ENCODE results near the gene CMTM7.

The CMTM7 gene

GRCh38 chr3:32481791-32482631 lies 90.4 kb downstream of the CMTM7 start:
- Mint-ChIP-seq H3K9me3 (no peaks in the 10 kb centered on the region), H3K4me3 (no peak overlapping the region), H3K4me1 (peaks cover 41% of the 10 kb centered on the region), H3K27ac (peak overlapping the region; percentile 78), H3K36me3 (peaks cover 38% of the 10 kb centered on the region), H3K27me3 (no peaks in the 10 kb centered on the region)
- no peak for ATAC-seq (ENCODE audit: low read depth)
- DNase-seq (ENCODE audit: low spot score in 2 of 2): no peak

DNA sequence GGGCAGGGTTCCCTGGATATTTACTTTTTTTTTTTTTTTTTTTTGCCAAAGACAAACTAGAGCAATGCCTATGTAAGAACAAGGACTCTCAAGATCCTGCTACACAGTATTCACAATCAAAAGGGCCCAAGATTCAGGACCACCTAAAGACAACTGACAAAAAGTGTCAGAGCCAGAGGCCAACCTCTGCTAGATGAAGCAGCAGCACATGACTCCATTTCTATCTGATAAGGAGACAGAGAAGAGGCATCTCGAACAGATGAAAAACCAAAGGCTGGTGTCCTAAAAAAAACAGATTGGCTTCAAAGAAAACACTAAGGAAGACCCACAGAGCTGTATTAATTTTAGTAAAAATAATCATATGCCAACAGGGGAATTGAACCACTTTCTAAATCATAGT lies 91.0 kb downstream of the CMTM7 start:
- no peaks in the 10 kb centered on the region for H3K9me3 Mint-ChIP-seq
- no peak for DNase-seq (ENCODE audit: low spot score in 2 of 2)
- H3K36me3 Mint-ChIP-seq: peaks cover 35% of the 10 kb centered on the region
- peak overlapping the region; percentile 78 for H3K27ac Mint-ChIP-seq
- H3K4me1 Mint-ChIP-seq: peaks cover 36% of the 10 kb centered on the region
- no peak for ATAC-seq (ENCODE audit: low read depth)
- H3K4me3 Mint-ChIP-seq: no peak overlapping the region
- H3K27me3 Mint-ChIP-seq: no peaks in the 10 kb centered on the region

DNA sequence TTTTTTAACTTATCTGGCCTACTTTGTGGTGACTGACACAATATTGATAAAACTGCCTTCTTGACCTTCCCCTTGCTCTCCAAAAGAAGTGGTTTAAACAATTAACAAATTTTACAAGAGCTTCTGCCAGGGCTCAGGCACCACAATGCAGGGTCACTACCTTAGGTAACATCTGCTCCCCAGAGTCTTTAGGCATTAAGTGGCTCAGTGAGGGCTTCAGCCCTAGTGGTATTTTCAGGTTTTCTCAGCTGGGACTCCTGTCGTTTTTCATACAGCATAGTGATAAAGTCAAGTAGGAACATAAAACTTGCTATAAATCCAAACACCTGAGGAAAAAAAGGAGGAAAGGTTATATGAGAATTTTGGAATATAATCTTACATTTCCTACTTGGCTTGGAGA lies 92.1 kb downstream of the CMTM7 start:
- Mint-ChIP-seq H3K4me3 (no peak overlapping the region), H3K9me3 (no peaks in the 10 kb centered on the region), H3K4me1 (peaks cover 28% of the 10 kb centered on the region), H3K36me3 (peaks cover 31% of the 10 kb centered on the region), H3K27ac (peak overlapping the region; percentile 93), H3K27me3 (no peaks in the 10 kb centered on the region)
- no peak for DNase-seq (ENCODE audit: low spot score in 2 of 2)
- ATAC-seq (ENCODE audit: low read depth): no peak

GRCh38 chr3:32484436-32484835 lies 92.8 kb downstream of the CMTM7 start:
- H3K36me3 Mint-ChIP-seq: peaks cover 30% of the 10 kb centered on the region
- H3K4me1 Mint-ChIP-seq: peaks cover 28% of the 10 kb centered on the region
- ATAC-seq (ENCODE audit: low read depth) (peak; percentile 96), DNase-seq (ENCODE audit: low spot score in 2 of 2) (peak in 1 of 2 donors; percentile 48)
- H3K4me3 Mint-ChIP-seq: peak overlapping the region; percentile 74
- H3K27me3 Mint-ChIP-seq: no peaks in the 10 kb centered on the region
- peak overlapping the region; percentile 93 for H3K27ac Mint-ChIP-seq
- H3K9me3 Mint-ChIP-seq: no peaks in the 10 kb centered on the region

DNA sequence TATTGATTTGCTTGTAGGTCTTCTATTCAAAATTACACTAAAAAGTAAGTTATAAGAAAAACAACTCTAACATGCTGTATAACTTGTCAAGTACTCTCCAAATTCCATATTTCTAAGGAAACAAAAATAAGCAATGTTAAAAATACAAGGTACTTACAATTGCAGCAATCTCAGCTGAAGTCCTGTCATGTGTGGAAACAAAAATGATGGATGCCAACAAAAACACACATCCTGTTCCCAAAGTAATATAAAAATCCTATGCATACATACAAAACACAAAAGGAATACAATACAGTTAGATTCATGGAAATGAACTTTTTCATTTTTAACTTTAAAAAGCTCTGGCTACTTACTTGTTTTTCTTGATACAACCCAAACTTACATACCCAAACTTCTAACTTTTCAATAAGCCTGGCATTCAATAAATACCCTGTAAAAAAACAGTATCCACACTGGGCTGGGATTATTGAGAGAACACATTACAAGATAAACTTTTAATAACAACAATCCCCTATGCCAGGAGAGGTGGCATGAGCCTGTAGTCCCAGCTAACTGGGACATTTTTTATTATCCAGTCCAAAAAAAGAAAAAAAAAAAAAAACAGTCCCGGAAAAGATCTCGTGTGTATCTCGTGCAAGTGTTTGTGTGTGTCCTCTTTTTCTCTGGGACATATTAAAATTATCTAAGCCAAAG lies 96.3 kb downstream of the CMTM7 start:
- no peaks in the 10 kb centered on the region for H3K9me3 Mint-ChIP-seq
- H3K27me3 Mint-ChIP-seq: no peaks in the 10 kb centered on the region
- no peak overlapping the region for H3K4me3 Mint-ChIP-seq
- peak overlapping the region; percentile 58 for H3K27ac Mint-ChIP-seq
- no peak for DNase-seq (ENCODE audit: low spot score in 2 of 2)
- peaks cover 16% of the 10 kb centered on the region for H3K4me1 Mint-ChIP-seq
- no peak for ATAC-seq (ENCODE audit: low read depth)
- peaks cover 11% of the 10 kb centered on the region for H3K36me3 Mint-ChIP-seq

DNA sequence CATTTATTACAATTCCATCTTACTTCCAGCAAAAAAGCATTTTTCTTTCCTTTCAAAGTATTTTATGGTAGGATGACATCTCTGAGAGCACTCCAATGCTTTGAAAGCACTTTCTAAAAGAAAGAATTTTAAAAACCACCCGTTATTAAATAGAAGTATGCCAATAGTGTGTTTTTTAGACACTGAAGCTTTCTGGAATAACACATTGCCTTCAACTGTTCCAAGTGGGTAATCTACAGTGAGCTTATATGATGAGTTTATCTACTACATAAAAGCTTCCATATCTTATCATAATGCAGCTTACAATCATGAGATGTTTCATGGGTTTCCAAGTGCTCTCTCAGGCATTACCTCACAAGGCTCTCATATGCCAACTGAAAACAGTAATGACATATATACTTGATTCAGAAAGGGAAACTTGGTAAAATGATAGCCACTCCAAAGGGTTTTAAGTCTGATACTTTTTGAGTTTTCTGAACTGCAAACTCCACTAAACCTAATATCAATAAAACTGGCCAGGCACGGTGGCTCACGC lies 96.9 kb downstream of the CMTM7 start:
- peak overlapping the region; percentile 35 for H3K27ac Mint-ChIP-seq
- peaks cover 16% of the 10 kb centered on the region for H3K4me1 Mint-ChIP-seq
- peaks cover 9% of the 10 kb centered on the region for H3K36me3 Mint-ChIP-seq

GRCh38 chr3:32492684-32493436 lies 101.2 kb downstream of the CMTM7 start:
- Mint-ChIP-seq H3K27me3 (no peaks in the 10 kb centered on the region), H3K27ac (no peak overlapping the region), H3K9me3 (no peaks in the 10 kb centered on the region), H3K36me3 (peaks cover 7% of the 10 kb centered on the region), H3K4me3 (no peak overlapping the region), H3K4me1 (peaks cover 15% of the 10 kb centered on the region)
- ATAC-seq (ENCODE audit: low read depth) (no peak), DNase-seq (ENCODE audit: low spot score in 2 of 2) (no peak)

More for the DNA sequence above, 96.9 kb downstream of the CMTM7 start:
- Mint-ChIP-seq H3K9me3 (no peaks in the 10 kb centered on the region), H3K27me3 (no peaks in the 10 kb centered on the region), H3K4me3 (no peak overlapping the region)
- ATAC-seq (ENCODE audit: low read depth) (no peak), DNase-seq (ENCODE audit: low spot score in 2 of 2) (no peak)

DNA sequence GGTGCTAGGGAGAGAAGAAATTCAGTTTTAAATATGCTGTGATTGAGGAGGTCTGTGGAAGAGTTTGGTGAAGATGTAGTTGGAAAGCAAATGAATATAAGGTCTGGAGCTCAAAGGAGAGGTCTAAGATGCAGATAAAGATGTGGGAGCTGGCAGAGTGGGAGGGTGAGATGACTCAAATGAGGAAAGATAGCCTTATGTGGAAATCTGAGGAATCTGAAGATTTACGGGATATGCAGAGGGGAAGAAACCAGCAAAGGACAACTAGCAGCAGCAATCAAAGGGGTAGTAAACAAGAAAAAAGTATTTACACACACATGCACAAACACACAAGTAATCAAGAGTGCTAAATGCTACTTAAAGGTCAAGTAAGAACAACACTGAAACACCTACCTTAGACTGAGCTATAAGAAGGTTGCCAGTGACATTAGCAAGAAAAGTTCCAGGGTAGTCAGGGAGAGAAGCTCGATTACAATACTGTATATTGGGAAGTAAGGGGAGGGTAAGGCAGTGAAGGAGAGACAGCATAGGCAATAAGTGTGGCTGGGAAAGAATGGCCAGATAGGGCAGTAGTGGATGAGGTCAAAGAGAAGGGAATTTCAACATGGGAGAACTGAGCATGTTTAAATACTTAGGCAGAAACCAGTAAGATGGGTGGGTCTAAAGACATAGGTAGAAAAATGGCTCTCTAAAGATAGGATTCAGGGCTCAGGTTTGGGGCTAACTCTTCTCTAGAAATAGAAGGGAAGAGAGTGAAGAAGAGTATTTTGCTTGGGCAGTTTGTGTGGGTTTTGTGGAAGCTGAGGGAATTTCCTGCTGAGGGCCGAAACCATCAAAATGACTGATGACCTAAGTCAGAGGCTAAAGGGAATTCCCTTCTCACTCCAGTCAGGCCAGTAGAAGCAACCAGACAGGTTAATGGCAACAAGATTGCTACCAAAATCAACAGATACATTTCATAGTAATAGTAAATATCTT lies 102.1 kb downstream of the CMTM7 start:
- H3K4me3 Mint-ChIP-seq: no peak overlapping the region
- peaks cover 7% of the 10 kb centered on the region for H3K36me3 Mint-ChIP-seq
- ATAC-seq (ENCODE audit: low read depth) (peak; percentile 50), DNase-seq (ENCODE audit: low spot score in 2 of 2) (no peak)
- H3K4me1 Mint-ChIP-seq: peaks cover 18% of the 10 kb centered on the region
- no peaks in the 10 kb centered on the region for H3K27me3 Mint-ChIP-seq
- no peak overlapping the region for H3K27ac Mint-ChIP-seq
- H3K9me3 Mint-ChIP-seq: no peaks in the 10 kb centered on the region

DNA sequence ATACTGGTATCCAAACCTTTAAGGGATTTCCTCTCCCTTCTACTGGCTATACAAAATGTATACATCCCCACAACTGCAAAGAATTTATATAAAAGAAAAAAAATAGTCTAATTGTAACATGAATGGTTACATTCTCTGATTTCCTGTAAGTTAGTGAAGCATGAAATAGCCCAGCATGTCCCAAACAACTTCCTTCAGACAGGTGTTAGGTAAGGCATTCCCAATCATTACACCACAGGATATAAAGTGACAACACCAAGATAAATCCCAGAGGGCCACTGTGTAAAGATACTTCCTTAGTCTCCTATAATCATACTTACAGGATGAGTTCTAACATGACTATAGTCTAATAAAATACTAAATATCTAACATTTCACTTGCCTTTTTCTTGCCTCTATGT lies 103.4 kb downstream of the CMTM7 start:
- Mint-ChIP-seq H3K4me1 (peaks cover 21% of the 10 kb centered on the region), H3K27ac (no peak overlapping the region), H3K4me3 (no peak overlapping the region), H3K27me3 (no peaks in the 10 kb centered on the region), H3K9me3 (no peaks in the 10 kb centered on the region), H3K36me3 (peaks cover 7% of the 10 kb centered on the region)
- ATAC-seq (ENCODE audit: low read depth) (no peak), DNase-seq (ENCODE audit: low spot score in 2 of 2) (no peak)

DNA sequence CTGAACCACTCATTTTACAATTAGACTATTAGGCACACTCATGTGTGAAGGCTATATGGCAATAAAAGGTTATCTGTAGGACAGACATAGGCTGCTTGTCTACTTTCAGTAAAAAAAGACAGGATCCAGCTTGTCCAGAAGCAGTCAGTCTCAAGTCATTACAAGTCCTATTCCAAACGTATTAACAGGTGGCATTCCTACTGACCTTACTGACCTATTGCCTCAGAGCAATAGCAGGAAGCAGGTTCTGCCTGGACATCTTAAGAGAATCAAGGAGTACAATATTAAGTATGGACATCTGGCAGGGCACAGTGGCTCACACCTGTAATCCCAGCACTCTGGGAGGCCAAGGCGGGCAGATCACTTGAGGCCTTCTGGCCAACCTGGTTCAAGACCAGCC lies 104.0 kb downstream of the CMTM7 start:
- no peak for ATAC-seq (ENCODE audit: low read depth)
- Mint-ChIP-seq H3K4me3 (no peak overlapping the region), H3K36me3 (peaks cover 9% of the 10 kb centered on the region), H3K9me3 (no peaks in the 10 kb centered on the region), H3K27me3 (no peaks in the 10 kb centered on the region), H3K4me1 (peaks cover 26% of the 10 kb centered on the region), H3K27ac (no peak overlapping the region)
- no peak for DNase-seq (ENCODE audit: low spot score in 2 of 2)

GRCh38 chr3:32498252-32498651 lies 106.6 kb downstream of the CMTM7 start:
- DNase-seq (ENCODE audit: low spot score in 2 of 2) (no peak), ATAC-seq (ENCODE audit: low read depth) (peak; percentile 42)
- peak overlapping the region; percentile 63 for H3K4me3 Mint-ChIP-seq
- H3K36me3 Mint-ChIP-seq: peaks cover 9% of the 10 kb centered on the region
- peak overlapping the region; percentile 83 for H3K27ac Mint-ChIP-seq
- H3K9me3 Mint-ChIP-seq: no peaks in the 10 kb centered on the region
- H3K27me3 Mint-ChIP-seq: no peaks in the 10 kb centered on the region
- peaks cover 36% of the 10 kb centered on the region for H3K4me1 Mint-ChIP-seq

DNA sequence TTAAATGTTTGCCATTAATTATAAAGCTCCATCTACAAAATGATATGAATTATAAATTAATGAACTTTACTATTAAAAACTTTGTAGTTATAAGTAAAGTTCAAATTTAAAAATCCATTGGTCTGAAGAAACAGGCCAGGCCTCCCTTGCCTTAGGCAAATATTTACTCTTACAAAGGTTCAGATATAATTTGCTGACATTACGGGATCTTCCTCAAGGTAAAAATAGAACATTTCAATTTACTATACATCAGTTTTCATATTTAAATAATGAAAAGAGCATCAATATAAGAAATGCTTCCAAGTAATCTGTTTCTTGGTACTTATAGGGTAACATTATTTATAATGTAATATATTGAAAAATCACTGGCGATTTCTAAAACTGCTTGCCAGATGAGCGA lies 107.3 kb downstream of the CMTM7 start:
- H3K36me3 Mint-ChIP-seq: peaks cover 9% of the 10 kb centered on the region
- H3K27ac Mint-ChIP-seq: peak overlapping the region; percentile 83
- H3K4me1 Mint-ChIP-seq: peaks cover 36% of the 10 kb centered on the region
- H3K27me3 Mint-ChIP-seq: no peaks in the 10 kb centered on the region
- H3K9me3 Mint-ChIP-seq: no peaks in the 10 kb centered on the region
- ATAC-seq (ENCODE audit: low read depth): no peak
- no peak for DNase-seq (ENCODE audit: low spot score in 2 of 2)
- no peak overlapping the region for H3K4me3 Mint-ChIP-seq

DNA sequence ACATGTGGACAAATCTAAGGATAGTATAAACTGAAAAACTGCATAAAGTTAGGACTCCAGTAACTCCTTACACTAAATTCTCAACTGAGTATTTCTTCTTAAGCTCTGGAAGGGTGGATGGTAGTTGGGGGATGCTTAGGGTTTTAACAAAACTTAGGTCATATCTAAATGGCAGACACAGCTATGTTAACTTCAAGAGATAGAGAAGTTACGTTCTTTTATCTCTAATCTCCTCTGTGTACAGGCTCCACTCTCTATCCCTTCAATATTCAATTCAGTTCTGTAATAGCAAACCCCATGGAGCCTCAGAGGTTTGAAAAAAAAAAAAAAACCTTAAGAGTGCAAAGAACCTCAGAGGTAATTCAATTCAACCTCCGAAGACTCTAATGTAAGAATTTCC lies 107.9 kb downstream of the CMTM7 start:
- no peaks in the 10 kb centered on the region for H3K9me3 Mint-ChIP-seq
- DNase-seq (ENCODE audit: low spot score in 2 of 2) (no peak), ATAC-seq (ENCODE audit: low read depth) (no peak)
- H3K36me3 Mint-ChIP-seq: peaks cover 9% of the 10 kb centered on the region
- H3K4me3 Mint-ChIP-seq: no peak overlapping the region
- H3K4me1 Mint-ChIP-seq: peaks cover 36% of the 10 kb centered on the region
- no peak overlapping the region for H3K27ac Mint-ChIP-seq
- no peaks in the 10 kb centered on the region for H3K27me3 Mint-ChIP-seq
